Body of pancreas (tissue), 4 donors: ENCODE results near the gene MIA3. TPM values are rescaled to one million over a fixed set of nuclear protein-coding genes. Genes with fewer than 3 reads are reported as not detected.

Experiments
- ATAC-seq: fragments of 150-250 bp; one replicate; pipeline ENCODE4 v1.9.1; 2016
- DNase-seq, 4 donors: peaks; one replicate each; pipeline ENCODE4 v3.0.0-alpha.2; 2019
- H3K27ac ChIP-seq, 4 donors: fragments of 200-600 bp; sonication (generic); 1 replicate in 3 of 4; 2 replicates in 1 of 4; pipeline versions ENCODE4 v1.5.1 to v1.6.1; 2016 to 2019; ENCODE audit warnings: mild to moderate bottlenecking in 1 of 4, mixed read lengths in 1 of 4, moderate library complexity in 1 of 4
- H3K27me3 ChIP-seq, 2 donors: fragments of 200-600 bp; sonication (generic); one replicate each; pipeline ENCODE4 v1.6.0; 2016; ENCODE audit warnings: mild to moderate bottlenecking in 1 of 2
- H3K36me3 ChIP-seq, 2 donors: fragments of 200-600 bp; sonication (generic); replicated peaks in 1 of 2; 2 replicates each; pipeline ENCODE4 v1.5.1; 2016; ENCODE audit warnings: low read depth in 2 of 2; ENCODE audit not compliant: insufficient read depth in 1 of 2
- H3K4me1 ChIP-seq: fragments of 200-600 bp; sonication (generic); one replicate; pipeline ENCODE4 v1.6.0; 2016
- H3K4me3 ChIP-seq, 2 donors: fragments of 200-600 bp; sonication (generic); 1 replicate in 1 of 2; 2 replicates in 1 of 2; pipeline ENCODE4 v1.5.1; 2016 to 2019
- H3K9me3 ChIP-seq, 3 donors: fragments of 200-600 bp; sonication (generic); 1 replicate in 2 of 3; 2 replicates in 1 of 3; pipeline ENCODE4 v1.5.1; 2016
- POLR2A ChIP-seq, 3 donors: fragments of 450-650 bp; IDR thresholded peaks; one replicate each; pipeline ENCODE4 v1.6.1; 2016; ENCODE audit warnings: antibody characterized with exemption in 3 of 3, mild to moderate bottlenecking in 2 of 3
- WGBS, 2 donors: methylation state at CpG; one replicate each; pipeline ENCODE4 v1.1.5; 2017; 5-methylcytosine and 5-hydroxymethylcytosine counted together
- intact Hi-C: fragments of 100-400 bp; cut with DNase I; formaldehyde crosslinking; loops from one replicate; pipeline ENCODE4 v1.15.1; 2023
- total RNA-seq, 2 donors: library from RNA; depleted of rRNA; stranded (reverse); fragments of >200 nt; gene quantifications; one replicate each; pipeline ENCODE4 v1.1.0, GENCODE V29; 2016
- TF ChIP-seq, protein P1 (sequence below), 7 experiments: fragments of 450-650 bp in 4 of 7; fragments of 200-600 bp in 3 of 7; sonication (generic) in 3 of 7; IDR thresholded peaks; one replicate each; pipeline ENCODE4 v1.5.1; 2016 to 2019; ENCODE audit warnings: antibody characterized with exemption in 7 of 7

Gene MIA3
- total RNA-seq, 2 donors from 2014 or later: 32.2 to 44.8 TPM

DNA sequence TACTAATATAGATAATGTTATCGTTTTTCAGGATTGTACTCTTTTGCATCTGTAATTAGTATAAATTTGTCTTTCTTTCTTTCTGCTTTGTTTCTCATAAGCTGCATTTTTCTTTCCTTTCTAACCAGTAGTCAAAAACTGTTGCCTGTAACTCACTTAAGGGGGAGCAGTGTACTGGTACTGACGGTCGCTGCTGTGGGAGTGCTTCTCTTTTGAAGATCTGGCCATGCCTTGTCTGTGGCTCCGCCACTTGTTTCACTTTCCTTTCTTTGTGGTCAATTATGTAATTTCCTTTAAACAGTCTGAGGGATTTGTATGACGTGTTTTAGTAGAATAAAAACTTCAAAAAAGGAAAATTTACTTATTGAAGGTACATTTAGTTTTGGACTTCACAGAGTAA lies 37.0 kb downstream of the MIA3 start:
- no peaks in the 10 kb centered on the region for H3K27me3 ChIP-seq
- ATAC-seq: no peak
- intact Hi-C loops: loop anchor here (10.0 kb wide), 1 partner anchor 70 kb away; no protein-coding TSS in a partner anchor
- H3K9me3 ChIP-seq: no peaks in the 10 kb centered on the region
- peaks cover 10 to 56% of the 10 kb centered on the region in 2 donors for H3K36me3 ChIP-seq
- WGBS, 2 donors: 44 to 76% methylated on average over 5 of the region's 5 CpGs
- H3K4me3 ChIP-seq: no peak overlapping the region
- peak overlapping the region in 1 of 4 donors; percentile 38 for H3K27ac ChIP-seq
- TF ChIP-seq POLR2A (IDR thresholded peaks at IDR 0.05): no peak
- TF ChIP-seq, protein P1, sequence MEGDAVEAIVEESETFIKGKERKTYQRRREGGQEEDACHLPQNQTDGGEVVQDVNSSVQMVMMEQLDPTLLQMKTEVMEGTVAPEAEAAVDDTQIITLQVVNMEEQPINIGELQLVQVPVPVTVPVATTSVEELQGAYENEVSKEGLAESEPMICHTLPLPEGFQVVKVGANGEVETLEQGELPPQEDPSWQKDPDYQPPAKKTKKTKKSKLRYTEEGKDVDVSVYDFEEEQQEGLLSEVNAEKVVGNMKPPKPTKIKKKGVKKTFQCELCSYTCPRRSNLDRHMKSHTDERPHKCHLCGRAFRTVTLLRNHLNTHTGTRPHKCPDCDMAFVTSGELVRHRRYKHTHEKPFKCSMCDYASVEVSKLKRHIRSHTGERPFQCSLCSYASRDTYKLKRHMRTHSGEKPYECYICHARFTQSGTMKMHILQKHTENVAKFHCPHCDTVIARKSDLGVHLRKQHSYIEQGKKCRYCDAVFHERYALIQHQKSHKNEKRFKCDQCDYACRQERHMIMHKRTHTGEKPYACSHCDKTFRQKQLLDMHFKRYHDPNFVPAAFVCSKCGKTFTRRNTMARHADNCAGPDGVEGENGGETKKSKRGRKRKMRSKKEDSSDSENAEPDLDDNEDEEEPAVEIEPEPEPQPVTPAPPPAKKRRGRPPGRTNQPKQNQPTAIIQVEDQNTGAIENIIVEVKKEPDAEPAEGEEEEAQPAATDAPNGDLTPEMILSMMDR (IDR thresholded peaks at IDR 0.05): no peak
- DNase-seq: peak in 1 of 4 donors; percentile 48
- no peaks in the 10 kb centered on the region for H3K4me1 ChIP-seq

- DNase-seq (no peak), ATAC-seq (no peak)
- no peak overlapping the region for H3K4me3 ChIP-seq
- no peaks in the 10 kb centered on the region for H3K4me1 ChIP-seq
- H3K36me3 ChIP-seq: peaks cover 14 to 59% of the 10 kb centered on the region in 2 donors
- intact Hi-C loops: loop anchor here (10.0 kb wide), 1 partner anchor 68 kb away; no protein-coding TSS in a partner anchor
- WGBS, 2 donors: 98% methylated on average over 2 of the region's 2 CpGs
- H3K9me3 ChIP-seq: no peaks in the 10 kb centered on the region
- no peak overlapping the region for H3K27ac ChIP-seq
- H3K27me3 ChIP-seq: no peaks in the 10 kb centered on the region
- no peak for TF ChIP-seq POLR2A (IDR thresholded peaks at IDR 0.05)
- TF ChIP-seq, protein P1 (IDR thresholded peaks at IDR 0.05): no peak
Measured at GRCh38 chr1:222656391-222657155, 38.7 kb downstream of the MIA3 start.

- H3K36me3 ChIP-seq: peaks cover 10 to 59% of the 10 kb centered on the region in 2 donors
- intact Hi-C loops: loop anchor here (10.0 kb wide), 1 partner anchor 67 kb away; no protein-coding TSS in a partner anchor
- no peaks in the 10 kb centered on the region for H3K27me3 ChIP-seq
- no peaks in the 10 kb centered on the region for H3K4me1 ChIP-seq
- no peaks in the 10 kb centered on the region for H3K9me3 ChIP-seq
- ATAC-seq (no peak), DNase-seq (no peak)
- WGBS, 2 donors: 38 to 42% methylated on average over 2 of the region's 2 CpGs
- no peak overlapping the region for H3K27ac ChIP-seq
- TF ChIP-seq, protein P1 (IDR thresholded peaks at IDR 0.05): no peak
- no peak for TF ChIP-seq POLR2A (IDR thresholded peaks at IDR 0.05)
- no peak overlapping the region for H3K4me3 ChIP-seq
Measured at GRCh38 chr1:222657899-222658298, 40.0 kb downstream of the MIA3 start.

- peaks cover 26 to 62% of the 10 kb centered on the region in 2 donors for H3K36me3 ChIP-seq
- DNase-seq (no peak), ATAC-seq (no peak)
- H3K27me3 ChIP-seq: no peaks in the 10 kb centered on the region
- TF ChIP-seq, protein P1 (IDR thresholded peaks at IDR 0.05): no peak
- TF ChIP-seq POLR2A (IDR thresholded peaks at IDR 0.05): no peak
- 87 to 91% methylated on average over 4 of the region's 4 CpGs for WGBS, 2 donors
- H3K27ac ChIP-seq: no peak overlapping the region
- intact Hi-C loops: no loop called here
- H3K4me3 ChIP-seq: no peak overlapping the region
- H3K4me1 ChIP-seq: no peaks in the 10 kb centered on the region
- H3K9me3 ChIP-seq: no peaks in the 10 kb centered on the region
Measured at GRCh38 chr1:222663431-222663934, 45.6 kb downstream of the MIA3 start.
